GM19328 (cell line): Measurements from ENCODE around the gene PDSS2.
"Not testable (repeated sequence)": the region's sequence is repeated elsewhere in the genome, so short reads cannot be mapped to it uniquely, and the experiment has no call there.

Experiments
- ATAC-seq: cut with Tn5 transposase; IDR thresholded peaks from one replicate; pipeline ENCODE4 v1.9.1; 2021; ENCODE audit warnings: mild to moderate bottlenecking, moderate library complexity; ENCODE audit not compliant: unreplicated experiment

PDSS2 gene

DNA sequence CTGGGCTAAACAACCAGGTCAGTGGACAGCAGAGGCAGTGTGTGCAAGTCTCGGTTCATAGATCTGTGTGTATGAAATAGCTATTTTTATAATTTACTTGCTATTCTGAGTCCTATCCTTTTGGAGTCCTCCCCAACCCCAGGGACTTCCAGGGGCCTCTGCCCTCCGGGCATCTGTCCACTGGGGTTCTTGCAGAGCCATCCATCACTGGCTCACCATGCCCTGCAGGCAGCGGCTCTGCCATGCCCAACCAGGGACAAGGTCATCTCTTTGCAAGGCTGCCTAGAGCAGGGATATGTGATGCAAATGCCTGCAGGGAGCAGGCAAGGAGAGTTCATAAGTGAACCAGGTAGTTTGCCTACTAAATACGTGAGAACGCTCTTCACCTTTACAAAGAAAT, 333.6 kb downstream of the PDSS2 start:
- ATAC-seq: no peak

DNA sequence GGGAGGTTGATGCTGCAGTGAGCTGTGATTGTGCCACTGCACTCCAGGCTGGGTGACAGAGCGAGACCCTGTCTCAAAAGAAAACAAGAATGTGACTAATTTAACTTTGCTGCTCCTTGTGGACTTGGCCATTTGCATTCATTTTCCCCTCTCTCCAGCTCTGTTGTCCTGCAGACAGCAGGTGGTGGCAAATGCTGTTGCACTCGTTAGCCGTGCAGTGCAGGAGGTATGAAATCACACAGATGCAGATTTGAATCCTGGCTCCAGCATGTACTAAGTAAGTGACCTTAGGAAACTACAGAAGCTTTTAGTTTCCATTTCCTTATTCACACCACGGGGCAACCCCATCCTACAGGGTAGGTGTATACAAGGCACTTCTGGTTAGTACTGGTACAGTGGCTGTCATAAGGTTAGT, 334.4 kb downstream of the PDSS2 start:
- no peak for ATAC-seq

DNA sequence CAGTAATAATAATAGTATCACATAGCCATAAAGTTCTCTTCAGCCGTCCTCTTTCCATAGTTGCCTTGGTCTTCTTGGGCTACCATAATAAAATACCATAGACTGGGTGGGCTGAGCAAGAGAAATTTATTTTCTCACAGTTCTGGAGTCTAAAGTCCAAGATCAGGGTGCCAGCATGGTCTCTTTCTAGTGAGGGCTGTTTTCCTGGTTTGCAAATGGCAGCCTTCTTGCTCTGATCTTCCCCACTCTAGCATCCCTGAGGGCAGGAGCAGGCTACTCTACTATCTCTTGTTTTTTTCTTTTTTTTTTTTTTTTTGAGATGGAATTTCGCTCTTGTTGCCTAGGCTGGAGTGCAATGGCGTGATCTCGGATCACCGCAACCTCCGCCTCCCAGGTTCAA, 335.9 kb downstream of the PDSS2 start:
- ATAC-seq: no peak

DNA sequence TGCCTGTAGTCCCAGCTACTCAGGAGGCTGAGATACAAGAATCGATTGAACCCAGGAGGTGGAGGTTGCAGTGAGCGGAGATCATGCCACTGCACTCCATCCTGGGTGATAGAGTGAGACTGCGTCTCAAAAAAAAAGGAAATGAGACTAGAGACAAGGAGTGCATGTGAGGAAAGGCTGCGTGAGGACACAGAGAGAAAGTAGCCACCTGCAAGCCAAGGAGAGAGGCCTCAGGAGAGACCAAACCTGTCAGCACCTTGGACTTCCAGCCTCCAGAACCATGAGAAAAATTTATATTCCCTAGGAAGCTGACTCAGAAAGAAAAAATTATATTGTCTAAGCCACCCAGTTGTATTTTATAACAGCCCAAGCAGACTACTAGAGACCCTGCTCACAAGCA, 336.6 kb downstream of the PDSS2 start:
- no peak for ATAC-seq

DNA sequence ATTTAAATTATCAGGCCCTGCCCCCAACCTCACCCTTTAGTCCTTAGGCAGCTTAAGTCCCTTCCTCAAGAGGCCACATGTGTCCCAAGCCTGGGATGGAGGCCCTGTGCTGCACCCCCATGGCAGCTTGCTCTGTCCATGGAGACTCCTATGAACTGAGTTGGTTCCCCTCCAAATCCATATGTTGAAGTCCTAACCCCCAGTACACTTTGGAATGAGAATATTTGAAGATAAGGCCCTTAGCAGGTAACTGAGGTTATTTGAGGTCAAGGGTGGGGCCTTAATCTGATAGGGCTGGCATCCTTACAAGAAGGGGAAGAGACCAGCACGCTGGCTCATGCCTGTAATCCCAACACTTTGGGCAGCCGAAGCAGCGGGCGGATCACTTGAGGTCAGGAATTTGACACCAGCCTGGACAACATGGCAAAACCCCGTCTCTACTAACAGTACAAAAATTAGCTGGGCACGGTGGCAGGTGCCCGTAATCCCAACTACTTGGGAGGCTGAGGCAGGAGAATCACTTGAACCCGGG, 337.3 kb downstream of the PDSS2 start:
- ATAC-seq: no peak

DNA sequence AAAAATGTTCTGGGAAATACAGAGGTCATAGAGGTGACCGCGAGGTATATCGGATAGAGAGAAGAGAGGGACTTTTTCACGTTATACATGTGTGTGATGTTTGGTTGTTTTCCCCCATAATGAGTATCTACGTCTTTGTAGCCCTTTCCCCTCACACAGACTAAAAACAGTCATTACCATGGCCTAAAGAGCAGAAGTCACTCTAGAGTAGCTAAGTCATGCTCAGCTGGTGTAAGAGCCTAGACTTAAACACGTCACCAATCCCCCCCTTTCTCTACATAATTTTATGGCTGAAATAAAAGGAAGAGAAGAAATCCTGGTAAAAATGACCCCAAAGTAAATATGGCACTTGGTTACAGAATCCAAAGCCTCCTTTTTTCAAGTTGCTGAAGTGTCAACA, 338.1 kb downstream of the PDSS2 start:
- no peak for ATAC-seq

DNA sequence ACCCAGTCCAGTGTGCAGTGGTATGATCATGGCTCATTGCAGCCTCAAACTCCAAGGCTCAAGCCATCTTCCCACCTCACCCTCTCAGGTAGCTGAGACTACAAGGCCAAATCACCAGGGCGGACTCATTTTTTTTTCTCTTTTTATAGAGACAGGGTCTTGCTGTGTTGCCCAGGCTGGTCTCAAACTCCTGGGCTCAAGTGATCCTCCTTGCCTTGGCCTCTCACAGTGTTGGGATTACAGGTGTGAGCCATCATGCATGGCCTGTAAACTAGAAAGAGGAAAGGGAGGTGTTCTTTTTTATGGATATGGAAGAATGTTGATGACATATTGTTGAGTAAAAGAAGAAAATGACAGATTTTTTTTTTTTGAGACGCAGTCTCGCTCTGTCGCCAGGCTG, 339.0 kb downstream of the PDSS2 start:
- ATAC-seq: no peak

DNA sequence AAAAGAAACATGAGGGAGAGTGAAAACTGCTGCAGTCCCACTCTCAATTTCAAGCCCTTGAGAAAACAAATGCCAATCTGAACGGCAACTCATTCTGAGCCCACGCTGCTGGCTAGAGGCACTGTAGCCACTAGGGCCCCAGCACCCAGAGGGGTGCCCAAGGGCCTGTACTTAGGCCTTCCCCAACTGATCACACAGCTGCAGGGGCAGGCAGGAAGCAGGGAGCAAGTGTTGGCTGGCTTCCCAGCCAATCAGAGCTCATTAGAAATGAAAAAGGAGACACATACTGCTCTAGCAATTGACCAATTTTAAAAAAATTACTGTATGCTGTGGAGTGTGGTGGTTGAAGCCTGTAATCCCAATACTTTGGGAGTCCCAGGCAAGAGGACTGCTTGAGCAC, 340.4 kb downstream of the PDSS2 start:
- no peak for ATAC-seq

DNA sequence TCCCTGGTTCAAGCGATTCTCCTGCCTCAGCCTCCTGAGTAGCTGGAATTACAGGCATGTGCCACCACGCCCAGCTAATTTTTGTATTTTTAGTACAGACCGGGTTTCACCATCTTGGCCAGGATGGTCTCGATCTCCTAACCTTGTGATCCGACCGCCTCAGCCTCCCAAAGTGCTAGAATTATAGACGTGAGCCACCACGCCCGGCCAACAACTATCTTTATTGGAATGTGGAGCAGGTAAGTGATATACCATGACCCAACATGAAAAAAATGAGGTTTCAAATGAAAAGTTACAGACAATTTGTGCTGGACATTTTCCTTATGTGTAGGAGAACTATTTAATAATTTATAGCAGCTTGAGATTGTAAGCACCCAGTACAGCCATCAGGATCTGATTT, 340.8 kb downstream of the PDSS2 start:
- ATAC-seq: not testable (repeated sequence)

DNA sequence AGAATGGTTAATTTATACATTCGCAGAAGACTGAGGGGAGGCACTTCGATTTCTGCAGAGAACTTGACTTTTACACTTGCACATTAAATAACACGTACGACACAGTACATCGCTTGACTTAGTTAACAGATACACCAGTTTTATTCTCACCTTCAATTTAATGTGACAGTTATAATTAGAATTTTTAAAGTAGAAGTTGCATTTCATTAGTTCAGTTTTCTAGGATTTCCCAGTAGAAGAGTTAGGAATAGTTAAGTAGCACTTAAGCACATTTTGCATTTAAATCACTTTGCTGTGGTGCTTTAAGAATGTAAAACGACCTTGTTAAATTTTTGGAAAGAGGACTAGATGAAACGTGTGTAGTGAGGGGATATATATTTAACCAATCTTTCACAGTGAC, 342.4 kb downstream of the PDSS2 start:
- ATAC-seq: no peak

DNA sequence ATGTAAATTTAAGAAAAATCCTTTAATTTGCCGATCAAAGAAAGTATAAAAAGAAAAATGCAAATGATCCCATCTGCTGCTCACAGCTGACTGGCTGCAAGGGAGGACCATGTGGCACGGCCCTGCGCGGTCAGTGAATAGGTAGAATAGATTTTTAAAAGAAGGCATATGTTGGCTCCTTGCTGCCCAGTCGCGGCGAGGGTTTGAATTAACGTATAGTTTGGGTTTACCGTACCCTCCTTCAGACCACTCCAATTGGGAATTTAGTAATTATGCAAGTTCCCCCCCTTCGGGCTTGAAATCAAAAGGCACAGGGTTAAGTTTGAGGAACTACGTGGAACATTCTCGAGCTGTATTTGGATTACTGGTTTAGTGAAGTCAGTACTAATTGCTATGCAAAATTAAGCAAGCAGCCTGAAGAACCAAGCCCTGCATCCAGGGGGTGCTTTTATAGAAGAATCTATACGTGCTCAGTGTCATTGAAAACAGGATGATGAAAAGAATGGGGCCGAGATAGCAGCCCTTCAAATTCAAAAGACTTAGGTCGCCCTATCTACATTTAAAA, 343.0 kb downstream of the PDSS2 start:
- ATAC-seq: no peak

DNA sequence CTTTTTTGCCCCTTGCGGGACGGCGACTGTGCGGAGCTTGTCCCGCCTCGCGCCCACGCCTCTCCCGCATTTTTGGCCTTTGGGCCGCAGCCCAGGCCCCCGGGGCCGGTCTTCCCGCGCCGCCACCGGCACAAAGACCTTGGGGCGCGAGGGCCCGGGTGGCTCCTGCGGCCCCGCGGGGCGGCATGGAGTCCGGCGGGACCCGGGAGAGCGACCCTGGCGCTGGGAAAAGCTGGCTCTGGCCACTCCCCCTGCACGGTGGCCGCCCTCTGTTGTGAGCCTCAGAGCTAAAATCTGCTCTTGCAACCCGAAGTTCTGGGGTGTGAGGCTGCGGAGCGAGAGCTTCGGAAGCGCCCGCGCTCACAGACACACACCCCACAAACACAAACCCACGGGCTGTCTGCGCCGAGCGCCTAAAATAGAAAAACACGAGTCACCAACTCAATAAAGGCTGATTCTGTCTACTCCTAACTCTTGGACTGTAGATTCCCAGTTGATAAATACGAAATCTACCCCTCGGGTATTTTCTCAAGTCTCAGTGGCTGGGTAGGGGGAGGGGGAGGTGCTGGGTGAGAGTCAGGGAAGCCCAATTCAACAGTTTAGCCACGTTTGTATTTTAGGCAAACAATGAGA, 343.6 kb downstream of the PDSS2 start:
- peak; percentile 16 for ATAC-seq

DNA sequence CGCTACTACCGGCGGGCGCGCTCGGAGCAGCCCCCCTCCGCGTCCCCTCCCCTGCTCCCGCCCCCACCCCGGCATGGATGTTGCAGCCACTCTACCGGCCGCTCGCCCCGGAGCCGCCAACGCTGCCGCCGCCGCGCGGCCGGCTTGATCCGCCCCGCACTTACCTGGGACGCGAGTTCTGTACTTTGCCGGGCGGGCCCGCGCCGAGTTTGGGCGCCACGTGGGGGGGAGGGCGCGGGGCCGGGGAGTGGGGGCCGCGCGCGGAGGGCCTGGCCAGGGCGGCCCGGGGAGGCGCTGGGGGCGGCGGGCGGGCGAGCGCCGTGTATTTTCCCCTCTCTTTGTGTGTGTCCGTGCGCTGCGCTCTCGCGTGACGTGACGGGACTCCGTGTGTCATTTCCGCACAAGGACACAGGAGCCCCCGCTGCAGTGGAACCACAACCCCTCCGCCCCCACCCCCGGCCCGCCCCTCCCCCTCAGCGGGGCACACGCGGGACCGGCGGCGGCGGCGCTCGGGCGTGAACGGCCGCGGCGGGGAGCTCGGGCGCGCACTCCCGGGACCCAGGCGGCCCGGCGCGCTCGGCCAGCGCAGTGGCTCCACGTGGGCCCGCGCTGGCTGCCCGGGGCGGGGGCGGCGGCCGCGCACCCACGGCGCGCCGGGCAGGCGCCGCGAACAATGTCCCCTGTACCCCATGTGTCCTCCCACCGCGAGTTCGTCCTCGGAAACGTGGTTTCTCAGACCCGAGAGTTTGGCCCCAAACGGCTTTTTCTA, 344.3 kb downstream of the PDSS2 start, which contains the start of gene BEND3:
Gene BEND3 (minus strand): TSS at position 590 of the 769 bp plus-strand sequence. CDS start 16,230 bp downstream, outside the sequence.
- ATAC-seq: peak; percentile 11

DNA sequence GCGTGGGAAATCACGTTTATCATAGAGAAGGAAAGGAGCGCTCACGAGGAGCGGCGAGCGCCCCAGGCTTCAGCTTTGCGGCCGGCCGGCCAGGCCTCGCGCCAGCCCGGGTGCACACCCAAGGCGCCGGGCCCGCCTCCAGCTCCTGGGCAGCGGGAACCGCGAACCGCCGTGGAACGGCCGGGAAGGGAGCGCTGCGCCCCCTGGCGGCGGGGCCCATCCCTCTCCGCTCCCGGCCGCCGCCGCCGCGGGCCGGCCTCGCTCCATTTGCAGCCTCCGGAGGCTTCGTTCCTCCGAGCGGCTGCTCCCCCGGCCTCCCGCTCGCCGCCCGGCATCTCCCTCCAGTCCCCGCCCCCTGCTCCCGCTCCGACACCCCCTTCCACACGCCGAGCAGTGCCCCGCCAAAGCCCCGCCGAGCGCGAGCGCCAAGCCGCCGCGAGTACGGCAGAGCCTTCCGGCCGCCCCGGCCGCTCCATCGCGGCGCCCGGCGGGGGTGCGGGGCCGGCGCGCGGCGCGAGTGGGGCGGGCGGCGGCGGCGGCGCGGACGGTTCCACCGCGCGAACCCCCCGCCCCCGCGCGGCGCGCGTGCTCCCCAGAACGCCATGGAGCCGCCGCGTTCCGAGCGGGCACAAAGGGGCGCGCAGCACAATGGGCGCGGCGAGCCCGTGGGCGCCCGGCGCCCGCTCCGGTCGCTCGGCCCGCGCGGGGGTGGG, 345.0 kb downstream of the PDSS2 start:
- peak; percentile 63 for ATAC-seq

DNA sequence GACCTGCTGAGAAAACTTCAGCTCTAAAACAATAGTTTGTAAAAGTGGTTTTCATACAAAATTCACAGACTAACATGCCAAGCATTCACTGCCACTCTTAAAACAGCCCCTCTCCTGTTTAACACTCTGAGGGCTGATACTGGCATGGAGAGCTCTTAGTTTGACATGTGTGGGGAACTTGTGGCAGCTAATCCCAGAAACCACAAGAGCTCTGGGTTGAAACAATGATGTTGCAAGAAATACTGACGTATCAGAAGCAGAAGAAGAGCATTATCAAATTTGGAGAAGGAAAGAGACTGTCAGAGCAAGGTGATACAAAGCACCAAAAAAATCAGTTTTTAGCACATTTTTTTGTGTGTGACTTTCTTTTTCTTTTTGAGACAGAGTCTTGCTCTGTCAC, 349.2 kb downstream of the PDSS2 start:
- no peak for ATAC-seq

DNA sequence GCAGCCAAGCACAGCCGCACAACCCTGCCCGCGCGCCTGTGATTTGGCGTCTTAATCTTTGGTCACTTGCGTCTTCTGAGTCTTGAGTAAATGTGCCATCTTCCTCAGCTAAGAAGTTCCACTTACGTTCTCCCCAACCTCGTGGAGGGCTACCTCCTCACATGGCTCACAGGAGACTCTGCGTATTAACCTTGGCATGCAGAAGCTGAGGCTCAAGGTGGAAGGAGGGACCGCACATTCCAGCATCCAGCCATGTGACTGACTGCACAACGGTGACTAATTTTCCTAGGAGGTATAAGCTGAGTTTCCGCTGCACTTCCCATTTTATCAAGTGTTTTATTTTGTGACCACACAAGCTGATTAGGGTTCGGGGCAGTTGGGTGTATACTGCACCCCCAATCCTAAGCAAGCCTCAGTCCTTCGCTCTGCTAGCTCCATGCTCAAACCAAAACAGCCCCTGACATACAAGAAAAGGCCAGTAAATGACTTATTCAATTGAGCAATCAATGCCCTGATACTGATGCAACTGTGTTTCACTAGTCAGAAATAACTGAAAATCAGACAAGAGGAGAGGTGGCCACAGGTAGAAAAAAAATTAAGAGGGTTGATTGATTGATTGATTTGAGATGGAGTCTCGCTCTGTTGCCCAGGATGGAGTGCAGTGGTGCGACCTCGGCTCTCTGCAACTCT, 351.0 kb downstream of the PDSS2 start:
- no peak for ATAC-seq

DNA sequence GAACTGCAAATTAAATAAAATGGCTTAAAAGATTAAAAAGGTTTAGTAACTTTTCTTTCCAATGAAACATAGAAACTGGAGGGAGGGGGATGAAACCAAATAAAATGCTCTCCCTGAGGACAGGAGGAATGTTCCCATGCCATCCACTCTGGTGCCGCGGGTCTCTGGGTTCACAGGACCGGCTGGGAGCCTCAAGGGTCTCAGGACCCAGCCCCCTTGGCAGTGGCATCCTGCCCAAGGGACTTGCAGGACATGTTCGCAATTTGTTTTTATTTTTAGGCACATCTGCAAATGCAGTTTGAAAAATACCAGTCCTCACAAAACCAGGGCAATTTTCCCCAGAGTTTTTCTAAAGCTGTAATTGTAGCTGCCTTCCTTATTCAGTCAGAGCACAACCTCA, 351.6 kb downstream of the PDSS2 start:
- ATAC-seq: no peak

DNA sequence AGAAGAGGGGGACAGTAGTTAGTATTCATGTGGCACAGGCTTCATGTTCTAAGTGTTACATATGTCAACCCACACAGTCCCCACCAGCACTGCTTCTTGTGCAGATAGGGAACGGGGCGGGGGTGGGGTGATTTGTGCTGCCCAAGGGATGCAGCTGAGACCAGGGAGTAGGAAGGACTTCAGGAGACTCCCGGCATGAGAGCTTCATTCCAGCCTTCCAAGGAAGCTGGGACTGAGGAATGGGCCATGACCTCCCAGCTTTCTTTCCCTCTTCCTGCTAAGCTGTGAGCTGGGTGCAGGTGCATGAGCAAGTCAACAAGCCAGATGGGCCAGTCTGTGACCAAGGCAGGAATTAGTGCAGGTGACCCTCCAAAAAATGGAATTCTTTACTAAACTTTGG, 353.2 kb downstream of the PDSS2 start:
- ATAC-seq: no peak

DNA sequence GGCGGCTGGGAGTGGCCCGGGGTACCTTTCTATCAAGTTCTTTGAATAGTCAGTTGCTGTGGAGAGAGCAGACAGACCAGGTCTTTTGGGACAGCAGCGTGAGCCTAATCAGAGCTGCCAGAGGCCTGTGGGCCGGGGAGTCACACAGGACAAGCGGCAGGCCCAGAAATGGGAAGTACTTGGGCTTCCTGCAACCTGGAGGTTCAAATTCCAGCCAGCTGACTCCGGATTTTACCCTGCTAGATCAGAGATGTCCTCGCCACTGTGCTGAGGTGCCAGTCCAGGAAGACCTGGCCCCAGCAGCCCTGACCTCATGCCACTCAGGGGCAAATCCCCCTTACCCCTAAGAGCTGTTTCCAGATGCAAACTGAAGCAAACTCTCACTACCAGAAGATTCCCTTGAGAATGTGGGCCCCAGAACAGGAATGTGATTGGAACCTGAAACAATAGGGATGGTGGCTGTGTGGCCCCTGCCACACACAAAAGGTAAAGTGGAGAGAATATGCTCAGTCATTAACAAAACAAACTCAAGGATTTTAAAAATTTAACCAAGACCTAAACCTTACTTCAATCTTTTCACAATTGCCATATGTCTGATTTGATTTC, 353.8 kb downstream of the PDSS2 start:
- no peak for ATAC-seq

DNA sequence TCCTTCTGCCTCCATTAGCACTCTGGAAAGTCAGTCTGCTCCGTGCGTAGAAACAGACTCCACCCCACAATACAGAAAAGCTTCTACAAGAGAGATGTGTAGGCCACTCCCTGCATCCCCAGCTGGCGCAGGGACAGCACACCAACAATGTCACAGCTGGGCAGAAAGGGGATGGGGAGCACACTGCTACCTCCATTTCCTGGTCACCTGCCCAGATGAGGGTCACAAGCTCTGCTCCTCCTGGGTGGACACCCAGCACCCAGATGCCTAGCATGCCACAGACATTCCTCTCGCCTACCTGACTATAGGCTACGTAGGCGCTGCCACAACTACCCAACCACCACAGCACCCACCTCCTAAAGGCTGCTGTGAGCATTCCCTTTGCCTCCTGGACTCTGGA, 356.3 kb downstream of the PDSS2 start:
- ATAC-seq: no peak
